Fibroblast of skin of back (primary cell): ENCODE measurements around the gene CLEC4M.
A peak's percentile ranks its signal among the peaks of the same experiment; 100 is the strongest.
"Not testable (repeated sequence)": the region's sequence is repeated elsewhere in the genome, so short reads cannot be mapped to it uniquely, and the experiment has no call there.

Experiments used
- DNase-seq: peaks from one replicate; pipeline ENCODE4 v3.0.0-alpha.2; 2013

CLEC4M gene

GRCh38 chr19:7775761-7776160, 12.7 kb downstream of the CLEC4M start:
- no peak for DNase-seq

GRCh38 chr19:7778081-7778480, 15.0 kb downstream of the CLEC4M start:
- no peak for DNase-seq

- no peak for DNase-seq
Measured at GRCh38 chr19:7779631-7780486, 16.8 kb downstream of the CLEC4M start.

GRCh38 chr19:7781157-7781556, 18.1 kb downstream of the CLEC4M start:
- no peak for DNase-seq

- DNase-seq: peak; percentile 11
Measured at GRCh38 chr19:7783991-7784423, 21.0 kb downstream of the CLEC4M start.

GRCh38 chr19:7784856-7785255, 21.8 kb downstream of the CLEC4M start:
- DNase-seq: no peak

- DNase-seq: no peak
Measured at GRCh38 chr19:7787141-7787540, 24.1 kb downstream of the CLEC4M start.

GRCh38 chr19:7787602-7788177, 24.6 kb downstream of the CLEC4M start:
- no peak for DNase-seq

GRCh38 chr19:7788178-7788932, 25.3 kb downstream of the CLEC4M start:
- DNase-seq: no peak

- no peak for DNase-seq
Measured at GRCh38 chr19:7788933-7789323, 25.9 kb downstream of the CLEC4M start.

GRCh38 chr19:7789447-7789846, 26.4 kb downstream of the CLEC4M start:
- no peak for DNase-seq

GRCh38 chr19:7790416-7790815, 27.4 kb downstream of the CLEC4M start:
- DNase-seq: no peak

GRCh38 chr19:7792281-7792680, 29.2 kb downstream of the CLEC4M start:
- no peak for DNase-seq

GRCh38 chr19:7792701-7793100, 29.7 kb downstream of the CLEC4M start:
- not testable (repeated sequence) for DNase-seq

- DNase-seq: no peak
Measured at GRCh38 chr19:7793493-7793892, 30.4 kb downstream of the CLEC4M start.

GRCh38 chr19:7795555-7796161, 32.6 kb downstream of the CLEC4M start:
- peak; percentile 15 for DNase-seq

- DNase-seq: peak; percentile 68
Measured at GRCh38 chr19:7799640-7800355, 36.8 kb downstream of the CLEC4M start.

- DNase-seq: no peak
Measured at GRCh38 chr19:7801020-7801570, 38.1 kb downstream of the CLEC4M start.

- no peak for DNase-seq
Measured at GRCh38 chr19:7806234-7806633, 43.2 kb downstream of the CLEC4M start.

GRCh38 chr19:7806876-7807275, 43.8 kb downstream of the CLEC4M start:
- DNase-seq: no peak

- no peak for DNase-seq
Measured at GRCh38 chr19:7808108-7808507, 45.1 kb downstream of the CLEC4M start.

GRCh38 chr19:7811989-7812388, 48.9 kb downstream of the CLEC4M start:
- no peak for DNase-seq
